RWPE2 (cell line): ENCODE measurements around the gene MCRIP2.
A peak's percentile ranks its signal among the peaks of the same experiment; 100 is the strongest.

Experiments used
- ATAC-seq: fragments of 200-7000 bp; cut with Tn5 transposase; 3 replicates; pipeline ENCODE4 v1.9.1; 2021; ENCODE audit warnings: low read depth
- DNase-seq: peaks from one replicate; pipeline ENCODE4 v3.0.0-alpha.2; 2020; ENCODE audit warnings: low spot score
- H3K27ac ChIP-seq: fragments of 450-650 bp; 2 replicates; pipeline ENCODE4 v1.5.1; 2017; ENCODE audit warnings: mild to moderate bottlenecking; ENCODE audit not compliant: poor library complexity, severe bottlenecking
- H3K27me3 ChIP-seq: fragments of 250-450 bp; sonication (Bioruptor Pico); 2 replicates; pipeline ENCODE4 v1.5.1; 2021; ENCODE audit warnings: mild to moderate bottlenecking, moderate library complexity; ENCODE audit not compliant: insufficient read depth, poor library complexity, severe bottlenecking
- H3K36me3 ChIP-seq: fragments of 250-450 bp; sonication (Bioruptor Pico); 2 replicates; pipeline ENCODE4 v1.5.1; 2020; ENCODE audit warnings: low read depth, mild to moderate bottlenecking, moderate library complexity
- H3K4me1 ChIP-seq: fragments of 250-450 bp; sonication (Bioruptor Pico); 2 replicates; pipeline ENCODE4 v1.5.1; 2021; ENCODE audit warnings: mild to moderate bottlenecking, moderate library complexity; ENCODE audit not compliant: insufficient read depth, poor library complexity, severe bottlenecking
- H3K4me3 ChIP-seq: fragments of 250-450 bp; sonication (Bioruptor Pico); 2 replicates; pipeline ENCODE4 v1.5.1; 2021; ENCODE audit warnings: mild to moderate bottlenecking, moderate library complexity; ENCODE audit not compliant: severe bottlenecking
- H3K9me3 ChIP-seq: fragments of 250-450 bp; sonication (Bioruptor Pico); 2 replicates; pipeline ENCODE4 v1.5.1; 2021; ENCODE audit warnings: mild to moderate bottlenecking, moderate library complexity; ENCODE audit not compliant: severe bottlenecking
- TF ChIP-seq, protein P1 (sequence below): fragments of 450-650 bp; IDR thresholded peaks from one replicate; pipeline ENCODE4 v1.5.1; 2017; ENCODE audit warnings: mild to moderate bottlenecking, moderate library complexity; ENCODE audit not compliant: poor library complexity, severe bottlenecking

Gene MCRIP2

DNA sequence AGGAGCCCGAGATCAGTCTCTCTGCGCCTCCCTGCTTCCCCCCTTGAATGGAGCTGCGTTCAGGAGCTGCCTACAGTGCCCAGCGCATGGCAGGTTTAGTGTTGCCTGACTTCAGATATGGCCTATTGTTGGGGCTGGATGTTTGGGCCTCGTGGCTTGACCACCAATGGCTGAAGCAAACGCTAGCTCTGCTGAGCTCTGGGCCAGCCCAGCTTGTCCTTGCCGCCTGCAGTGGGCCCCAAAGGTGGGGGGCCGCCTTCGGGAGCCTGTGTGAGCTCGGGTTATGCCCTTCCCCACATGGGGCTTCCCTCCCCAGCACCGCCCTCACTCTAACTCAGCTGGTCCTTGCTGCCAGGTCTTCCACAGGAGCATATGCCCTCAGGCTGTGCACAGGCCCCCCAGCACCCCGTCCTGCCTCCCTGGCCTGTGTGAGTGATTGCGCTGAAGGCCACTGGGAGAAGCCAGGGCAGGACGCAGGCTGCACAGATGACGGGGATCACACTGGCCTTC, 3.5 kb upstream of the MCRIP2 start:
- DNase-seq = no peak
- ATAC-seq = no peak
- H3K4me1 ChIP-seq = no peaks in the 10 kb centered on the region
- H3K9me3 ChIP-seq = no peaks in the 10 kb centered on the region
- H3K27me3 ChIP-seq = no peaks in the 10 kb centered on the region
- H3K36me3 ChIP-seq = no peaks in the 10 kb centered on the region
- H3K4me3 ChIP-seq = no peak overlapping the region
- H3K27ac ChIP-seq = no peak overlapping the region
- TF ChIP-seq, protein P1, sequence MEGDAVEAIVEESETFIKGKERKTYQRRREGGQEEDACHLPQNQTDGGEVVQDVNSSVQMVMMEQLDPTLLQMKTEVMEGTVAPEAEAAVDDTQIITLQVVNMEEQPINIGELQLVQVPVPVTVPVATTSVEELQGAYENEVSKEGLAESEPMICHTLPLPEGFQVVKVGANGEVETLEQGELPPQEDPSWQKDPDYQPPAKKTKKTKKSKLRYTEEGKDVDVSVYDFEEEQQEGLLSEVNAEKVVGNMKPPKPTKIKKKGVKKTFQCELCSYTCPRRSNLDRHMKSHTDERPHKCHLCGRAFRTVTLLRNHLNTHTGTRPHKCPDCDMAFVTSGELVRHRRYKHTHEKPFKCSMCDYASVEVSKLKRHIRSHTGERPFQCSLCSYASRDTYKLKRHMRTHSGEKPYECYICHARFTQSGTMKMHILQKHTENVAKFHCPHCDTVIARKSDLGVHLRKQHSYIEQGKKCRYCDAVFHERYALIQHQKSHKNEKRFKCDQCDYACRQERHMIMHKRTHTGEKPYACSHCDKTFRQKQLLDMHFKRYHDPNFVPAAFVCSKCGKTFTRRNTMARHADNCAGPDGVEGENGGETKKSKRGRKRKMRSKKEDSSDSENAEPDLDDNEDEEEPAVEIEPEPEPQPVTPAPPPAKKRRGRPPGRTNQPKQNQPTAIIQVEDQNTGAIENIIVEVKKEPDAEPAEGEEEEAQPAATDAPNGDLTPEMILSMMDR = no peak

DNA sequence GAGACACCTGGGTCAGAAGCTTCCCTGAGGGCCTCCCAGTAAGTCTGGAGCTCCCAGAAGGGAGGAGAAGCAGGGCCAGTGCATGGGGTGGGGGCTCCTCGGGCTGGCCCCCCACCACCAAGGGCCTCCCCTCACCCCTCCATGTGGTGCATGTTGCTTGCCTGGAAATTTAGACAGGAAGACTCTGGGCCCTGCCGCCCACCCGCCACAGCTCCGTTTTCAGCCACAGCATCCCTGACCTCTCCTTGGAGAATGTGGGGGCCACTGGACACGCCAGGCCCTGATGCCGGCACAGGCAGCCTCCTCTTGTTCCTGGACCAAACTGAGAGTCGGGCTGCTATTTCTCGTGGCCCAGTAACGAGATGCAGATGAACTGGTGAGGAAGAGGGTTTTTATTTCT, 2.8 kb upstream of the MCRIP2 start:
- Histone ChIP-seq H3K27ac (no peak overlapping the region), H3K4me3 (no peak overlapping the region), H3K36me3 (no peaks in the 10 kb centered on the region), H3K27me3 (no peaks in the 10 kb centered on the region), H3K4me1 (no peaks in the 10 kb centered on the region), H3K9me3 (no peaks in the 10 kb centered on the region)
- DNase-seq = no peak
- TF ChIP-seq, protein P1 = no peak
- ATAC-seq = no peak

DNA sequence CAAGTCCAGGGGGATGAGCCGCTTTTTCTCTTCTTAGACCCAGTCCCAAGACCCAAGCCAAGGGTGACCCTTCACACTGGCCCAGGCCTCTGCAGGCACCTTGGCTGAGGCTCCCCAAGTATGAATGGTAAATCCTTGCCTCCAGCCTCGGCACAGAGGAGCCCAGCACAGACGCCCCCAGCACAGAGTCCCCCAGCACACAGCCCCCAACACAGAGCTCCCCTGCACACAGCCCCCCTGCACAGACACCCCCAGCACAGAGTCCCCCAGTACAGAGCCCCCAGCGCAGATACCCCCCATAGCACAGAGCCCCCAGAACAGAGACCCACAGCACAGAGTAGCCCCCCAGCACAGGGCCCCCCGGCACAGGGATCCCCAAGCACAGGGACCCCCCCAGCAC, 1.0 kb upstream of the MCRIP2 start:
- TF ChIP-seq, protein P1 = no peak
- H3K27ac ChIP-seq = no peak overlapping the region
- ATAC-seq (no peak), DNase-seq (no peak)
- no peaks in the 10 kb centered on the region for H3K9me3 ChIP-seq
- no peaks in the 10 kb centered on the region for H3K36me3 ChIP-seq
- peaks cover 5% of the 10 kb centered on the region for H3K4me1 ChIP-seq
- no peaks in the 10 kb centered on the region for H3K27me3 ChIP-seq
- H3K4me3 ChIP-seq = no peak overlapping the region

DNA sequence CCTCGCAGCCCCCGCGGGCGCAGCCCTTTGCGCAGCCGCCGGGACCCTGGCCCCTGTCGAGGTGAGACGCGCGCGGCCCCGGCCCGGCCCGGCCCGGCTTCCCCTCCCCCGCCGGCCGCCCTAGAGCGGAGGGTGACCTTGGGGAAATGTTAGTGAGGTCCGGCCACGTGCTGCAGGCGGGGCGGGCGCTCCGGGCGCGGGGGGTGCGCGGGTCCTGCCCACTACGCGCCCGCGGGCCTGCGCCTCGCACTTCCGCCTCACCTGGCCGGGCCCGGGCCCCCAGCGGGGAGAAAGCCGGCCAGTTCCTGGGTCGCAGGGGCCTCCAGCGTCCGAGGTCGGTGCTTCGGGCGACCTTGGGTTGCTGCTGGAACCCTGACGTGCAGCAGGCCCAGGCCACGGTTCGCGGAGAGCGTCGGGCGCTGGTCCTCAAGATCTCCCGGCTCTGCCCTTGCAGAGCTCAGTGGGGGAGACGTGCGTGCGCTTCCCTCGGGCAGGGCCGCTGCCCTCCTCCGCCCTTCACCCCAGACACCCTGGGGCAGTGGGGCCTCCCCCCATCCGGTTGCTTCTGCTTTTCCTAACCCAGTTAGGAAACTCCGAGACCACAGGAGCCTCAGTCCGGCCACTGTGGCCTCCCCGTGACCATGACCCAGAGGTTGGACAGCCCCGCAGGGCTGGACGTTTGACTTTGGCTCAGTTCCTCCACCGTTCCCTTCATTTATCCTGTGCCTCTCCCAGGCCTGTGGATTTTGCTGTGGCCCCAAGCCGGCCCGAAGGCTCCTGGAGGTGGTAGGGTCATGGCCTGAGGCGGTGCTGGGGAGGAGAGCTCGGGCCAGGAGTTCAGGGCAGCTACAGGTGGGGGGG, 791 bp downstream of the MCRIP2 start:
- Histone ChIP-seq H3K4me3 (peak overlapping the region; percentile 73), H3K9me3 (no peaks in the 10 kb centered on the region), H3K27me3 (no peaks in the 10 kb centered on the region), H3K36me3 (no peaks in the 10 kb centered on the region), H3K27ac (peak overlapping the region; percentile 73), H3K4me1 (peaks cover 10% of the 10 kb centered on the region)
- ATAC-seq = peak; percentile 24
- no peak for DNase-seq
- TF ChIP-seq, protein P1 = no peak

DNA sequence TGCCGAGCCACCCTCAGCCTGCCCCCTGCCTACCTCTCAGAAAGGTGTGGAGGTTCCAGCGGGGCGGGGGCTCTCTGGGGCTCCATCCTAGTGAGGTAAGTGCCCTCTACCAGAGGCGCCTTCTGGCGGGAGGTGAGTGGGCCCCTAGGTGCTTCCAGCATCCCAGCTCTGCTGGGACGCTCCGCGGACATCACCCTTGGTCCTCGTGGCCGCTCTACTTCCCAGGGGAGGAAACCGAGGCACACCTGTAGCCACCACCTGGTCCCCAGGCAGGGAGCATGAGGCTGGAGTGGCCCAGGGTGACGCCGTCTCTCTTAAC, 1.4 kb downstream of the MCRIP2 start:
- peak overlapping the region; percentile 73 for H3K27ac ChIP-seq
- no peaks in the 10 kb centered on the region for H3K27me3 ChIP-seq
- TF ChIP-seq, protein P1 = no peak
- DNase-seq (no peak), ATAC-seq (no peak)
- H3K36me3 ChIP-seq = no peaks in the 10 kb centered on the region
- no peaks in the 10 kb centered on the region for H3K9me3 ChIP-seq
- peak overlapping the region; percentile 73 for H3K4me3 ChIP-seq
- peaks cover 10% of the 10 kb centered on the region for H3K4me1 ChIP-seq
